Kidney epithelial cell (primary cell): ENCODE measurements around the gene INHBE. TPM values are rescaled to one million over a fixed set of nuclear protein-coding genes. Genes with fewer than 3 reads are reported as not detected.
"Not testable (repeated sequence)": the region's sequence is repeated elsewhere in the genome, so short reads cannot be mapped to it uniquely, and the experiment has no call there.

Experiments used
- DNase-seq: peaks from one replicate; pipeline ENCODE4 v3.0.0-alpha.2; 2010; ENCODE audit warnings: low read depth
- H3K27me3 ChIP-seq: 2 replicates; pipeline ENCODE4 v1.6.0; 2011; ENCODE audit warnings: low read length; ENCODE audit not compliant: control insufficient read depth, insufficient read depth
- H3K36me3 ChIP-seq: 2 replicates; pipeline ENCODE4 v1.5.1; 2011; ENCODE audit warnings: low read length; ENCODE audit not compliant: control insufficient read depth, insufficient read depth
- H3K4me3 ChIP-seq: 2 replicates; pipeline ENCODE4 v1.5.1; 2011; ENCODE audit warnings: low read depth, mild to moderate bottlenecking, control low read depth, low read length
- total RNA-seq: library from RNA; depleted of rRNA; stranded (reverse); fragments of >200 nt; gene quantifications from 2 replicates; pipeline ENCODE4 v1.2.3, GENCODE V29; 2015
- TF ChIP-seq, protein P1 (sequence below): IDR thresholded peaks from 2 replicates; pipeline ENCODE4 v1.5.1; 2011; ENCODE audit warnings: mild to moderate bottlenecking, moderate library complexity, low read length, control low read depth, inconsistent platforms; ENCODE audit not compliant: insufficient read depth, poor library complexity, severe bottlenecking

The INHBE gene
- total RNA-seq, 1 donor from 2014 or later = 8.7 TPM

- Histone ChIP-seq H3K27me3 (no peaks in the 10 kb centered on the region), H3K4me3 (no peak overlapping the region), H3K36me3 (peaks cover 7% of the 10 kb centered on the region)
- DNase-seq = no peak
- TF ChIP-seq, protein P1, sequence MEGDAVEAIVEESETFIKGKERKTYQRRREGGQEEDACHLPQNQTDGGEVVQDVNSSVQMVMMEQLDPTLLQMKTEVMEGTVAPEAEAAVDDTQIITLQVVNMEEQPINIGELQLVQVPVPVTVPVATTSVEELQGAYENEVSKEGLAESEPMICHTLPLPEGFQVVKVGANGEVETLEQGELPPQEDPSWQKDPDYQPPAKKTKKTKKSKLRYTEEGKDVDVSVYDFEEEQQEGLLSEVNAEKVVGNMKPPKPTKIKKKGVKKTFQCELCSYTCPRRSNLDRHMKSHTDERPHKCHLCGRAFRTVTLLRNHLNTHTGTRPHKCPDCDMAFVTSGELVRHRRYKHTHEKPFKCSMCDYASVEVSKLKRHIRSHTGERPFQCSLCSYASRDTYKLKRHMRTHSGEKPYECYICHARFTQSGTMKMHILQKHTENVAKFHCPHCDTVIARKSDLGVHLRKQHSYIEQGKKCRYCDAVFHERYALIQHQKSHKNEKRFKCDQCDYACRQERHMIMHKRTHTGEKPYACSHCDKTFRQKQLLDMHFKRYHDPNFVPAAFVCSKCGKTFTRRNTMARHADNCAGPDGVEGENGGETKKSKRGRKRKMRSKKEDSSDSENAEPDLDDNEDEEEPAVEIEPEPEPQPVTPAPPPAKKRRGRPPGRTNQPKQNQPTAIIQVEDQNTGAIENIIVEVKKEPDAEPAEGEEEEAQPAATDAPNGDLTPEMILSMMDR = no peak
Observed at GRCh38 chr12:57498132-57498502, 43.0 kb downstream of the INHBE start.

DNA sequence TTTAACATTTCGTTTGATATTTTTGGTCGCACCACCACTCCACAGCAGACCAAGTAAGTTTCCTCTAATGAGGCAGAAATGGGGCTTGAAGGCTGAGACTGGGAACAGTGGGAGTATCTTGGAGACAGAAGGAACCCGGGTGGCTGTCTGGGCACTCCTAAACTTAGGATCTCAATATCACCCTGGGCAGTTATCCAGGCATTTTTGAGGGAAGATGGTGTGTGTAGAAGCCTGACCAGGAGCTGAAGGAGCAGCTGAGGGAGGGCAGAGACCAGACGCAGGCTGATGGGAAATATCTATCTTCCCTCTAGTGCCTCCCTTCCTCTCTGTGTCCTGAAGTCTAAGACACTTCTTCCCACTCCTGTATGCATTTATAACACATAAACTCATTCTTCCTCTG lies 43.5 kb downstream of the INHBE start:
- H3K4me3 ChIP-seq = no peak overlapping the region
- TF ChIP-seq, protein P1 = no peak

GRCh38 chr12:57500213-57500612 lies 45.1 kb downstream of the INHBE start:
- Histone ChIP-seq H3K27me3 (no peaks in the 10 kb centered on the region), H3K36me3 (peaks cover 7% of the 10 kb centered on the region), H3K4me3 (no peak overlapping the region)
- TF ChIP-seq, protein P1 = no peak
- DNase-seq = no peak

More for the DNA sequence above, 43.5 kb downstream of the INHBE start:
- DNase-seq = no peak
- Histone ChIP-seq H3K36me3 (peaks cover 7% of the 10 kb centered on the region), H3K27me3 (no peaks in the 10 kb centered on the region)

GRCh38 chr12:57502311-57502969 lies 47.3 kb downstream of the INHBE start:
- not testable (repeated sequence) for H3K36me3 ChIP-seq, H3K27me3 ChIP-seq, DNase-seq

GRCh38 chr12:57506541-57506940 lies 51.4 kb downstream of the INHBE start:
- H3K27me3 ChIP-seq, H3K4me3 ChIP-seq, H3K36me3 ChIP-seq, DNase-seq: not testable (repeated sequence)

More at GRCh38 chr12:57502311-57502969, 47.3 kb downstream of the INHBE start:
- H3K4me3 ChIP-seq = not testable (repeated sequence)

Other genes with a start within 250 kb of the INHBE start
- gene NXPH4, start 238.5 kb upstream of the INHBE start, total RNA-seq = 3.1 and 5.9 TPM in 2 replicates
- gene SHMT2, start 225.6 kb upstream of the INHBE start, total RNA-seq = 490 and 536 TPM in 2 replicates
- gene STAC3, start 204.1 kb upstream of the INHBE start, total RNA-seq = 0.71 TPM in 1 of 2 replicates, not detected in the other
- gene R3HDM2, start 24.3 kb upstream of the INHBE start, total RNA-seq = 17.9 and 18.5 TPM in 2 replicates
- gene INHBC, start 20.5 kb upstream of the INHBE start, total RNA-seq = not detected in 2 replicates
- 1.6 TPM in 2 replicates for gene GLI1, start 4.5 kb downstream of the INHBE start, total RNA-seq
- gene ARHGAP9, start 24.6 kb downstream of the INHBE start, total RNA-seq = 1.1 and 2.9 TPM in 2 replicates
- gene MARS1, start 32.8 kb downstream of the INHBE start, total RNA-seq = 260 and 268 TPM in 2 replicates
- 95.7 and 107 TPM in 2 replicates for gene DDIT3, start 65.2 kb downstream of the INHBE start, total RNA-seq
- 10.0 and 11.6 TPM in 2 replicates for gene MBD6, start 67.5 kb downstream of the INHBE start, total RNA-seq
- 154 and 191 TPM in 2 replicates for gene DCTN2, start 91.9 kb downstream of the INHBE start, total RNA-seq
- gene KIF5A, start 94.7 kb downstream of the INHBE start, total RNA-seq = 1.2 and 1.9 TPM in 2 replicates
- gene PIP4K2C, start 135.9 kb downstream of the INHBE start, total RNA-seq = 96.0 and 105 TPM in 2 replicates
- gene DTX3, start 149.5 kb downstream of the INHBE start, total RNA-seq = 27.3 and 34.1 TPM in 2 replicates
- gene ARHGEF25, start 156.1 kb downstream of the INHBE start, total RNA-seq = 2.3 and 2.4 TPM in 2 replicates
- gene B4GALNT1, start 177.9 kb downstream of the INHBE start, total RNA-seq = 0.48 and 2.2 TPM in 2 replicates
- gene OS9, start 238.8 kb downstream of the INHBE start, total RNA-seq = 268 and 310 TPM in 2 replicates